Frontal cortex (tissue), 4 donors: Measurements from ENCODE around the gene ARHGAP19. TPM values are rescaled to one million over a fixed set of nuclear protein-coding genes. Genes with fewer than 3 reads are reported as not detected.
"Not testable (repeated sequence)": the region's sequence is repeated elsewhere in the genome, so short reads cannot be mapped to it uniquely, and the experiment has no call there.

Experiments used
- DNase-seq, 2 donors: peaks; one replicate each; pipeline ENCODE4 v3.0.0; 2012; ENCODE audit warnings: low spot score in 2 of 2
- FAIRE-seq: peaks from 2 replicates; lab custom pipeline; 2012; peaks lifted over from hg19 to GRCh38; lab: Jason Lieb, UNC
- total RNA-seq: library from RNA; depleted of rRNA; stranded (reverse); fragments of >200 nt; gene quantifications from one replicate; pipeline ENCODE4 v1.2.3, GENCODE V29; 2014
- donor health status: control.
- donor health status: control.
- donor health status: control.

Gene ARHGAP19
- total RNA-seq, 1 donor from 2014 or later = 7.7 TPM

DNA sequence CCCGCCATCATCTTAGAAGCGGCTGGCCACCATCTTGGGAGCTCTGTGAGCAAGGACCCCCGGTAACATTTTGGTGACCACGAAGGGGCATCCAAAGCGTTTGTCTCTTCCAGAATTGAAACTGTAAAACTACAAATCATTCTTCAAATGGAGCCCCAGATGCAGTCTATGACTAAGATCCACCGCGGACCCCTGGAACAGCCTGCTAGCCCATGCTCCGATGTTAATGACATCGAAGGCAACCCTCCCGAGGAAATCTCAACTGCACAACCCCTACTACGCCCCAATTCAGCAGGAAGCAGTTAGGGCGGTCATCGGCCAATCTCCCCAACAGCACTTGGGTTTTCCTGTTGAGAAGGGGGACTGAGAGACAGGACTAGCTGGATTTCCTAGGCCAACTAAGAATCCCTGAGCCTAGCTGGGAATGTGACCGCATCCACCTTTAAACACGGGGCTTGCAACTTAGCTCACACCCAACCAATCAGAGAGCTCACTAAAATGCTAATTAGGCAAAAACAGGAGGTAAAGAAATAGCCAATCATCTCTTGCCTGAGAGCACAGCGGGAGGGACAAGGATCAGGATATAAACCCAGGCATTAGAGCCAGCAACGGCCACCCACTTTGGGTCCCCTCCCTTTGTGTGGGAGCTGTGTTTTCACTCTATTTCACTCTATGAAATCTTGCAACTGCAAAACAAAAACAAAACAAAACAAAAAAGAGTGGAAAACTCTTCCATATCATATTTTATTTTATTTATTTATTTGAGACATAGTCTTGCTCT lies 1.7 kb downstream of the ARHGAP19 start:
- not testable (repeated sequence) for FAIRE-seq, DNase-seq

DNA sequence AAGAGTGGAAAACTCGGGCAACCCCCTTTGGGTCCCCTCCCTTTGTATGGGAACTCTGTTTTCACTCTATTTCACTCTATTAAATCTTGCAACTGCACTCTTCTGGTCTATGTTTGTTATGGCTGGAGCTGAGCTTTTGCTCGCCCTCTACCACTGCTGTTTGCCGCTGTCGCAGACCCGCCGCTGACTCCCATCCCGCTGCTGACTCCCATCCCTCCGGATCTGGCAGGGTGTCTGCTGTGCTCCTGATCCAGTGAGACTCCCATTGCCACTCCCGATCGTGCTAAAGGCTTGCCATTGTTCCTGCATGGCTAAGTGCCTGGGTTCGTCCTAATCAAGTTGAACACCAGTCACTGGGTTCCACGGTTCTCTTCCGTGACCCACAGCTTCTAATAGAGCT lies 2.4 kb downstream of the ARHGAP19 start:
- not testable (repeated sequence) for DNase-seq, FAIRE-seq

DNA sequence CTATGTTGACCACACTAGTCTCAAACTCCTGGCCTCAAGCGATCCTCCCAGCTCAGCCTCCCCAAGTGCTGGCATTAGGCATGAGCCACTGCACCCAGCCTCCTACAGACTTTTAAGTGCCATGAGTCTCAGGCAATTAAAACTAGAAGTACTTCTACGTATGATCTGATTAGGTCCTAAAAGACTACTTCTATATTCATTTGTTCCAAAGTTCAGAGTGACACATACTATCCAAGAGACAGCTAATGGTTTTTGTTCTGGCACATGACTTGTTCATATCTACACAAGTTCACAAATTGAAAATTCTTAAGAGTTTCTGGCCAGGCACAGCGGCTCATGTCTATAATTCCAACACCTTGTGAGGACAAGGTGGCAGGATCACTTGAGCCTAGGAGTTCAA lies 11.7 kb downstream of the ARHGAP19 start:
- no peak for FAIRE-seq
- DNase-seq = no peak

DNA sequence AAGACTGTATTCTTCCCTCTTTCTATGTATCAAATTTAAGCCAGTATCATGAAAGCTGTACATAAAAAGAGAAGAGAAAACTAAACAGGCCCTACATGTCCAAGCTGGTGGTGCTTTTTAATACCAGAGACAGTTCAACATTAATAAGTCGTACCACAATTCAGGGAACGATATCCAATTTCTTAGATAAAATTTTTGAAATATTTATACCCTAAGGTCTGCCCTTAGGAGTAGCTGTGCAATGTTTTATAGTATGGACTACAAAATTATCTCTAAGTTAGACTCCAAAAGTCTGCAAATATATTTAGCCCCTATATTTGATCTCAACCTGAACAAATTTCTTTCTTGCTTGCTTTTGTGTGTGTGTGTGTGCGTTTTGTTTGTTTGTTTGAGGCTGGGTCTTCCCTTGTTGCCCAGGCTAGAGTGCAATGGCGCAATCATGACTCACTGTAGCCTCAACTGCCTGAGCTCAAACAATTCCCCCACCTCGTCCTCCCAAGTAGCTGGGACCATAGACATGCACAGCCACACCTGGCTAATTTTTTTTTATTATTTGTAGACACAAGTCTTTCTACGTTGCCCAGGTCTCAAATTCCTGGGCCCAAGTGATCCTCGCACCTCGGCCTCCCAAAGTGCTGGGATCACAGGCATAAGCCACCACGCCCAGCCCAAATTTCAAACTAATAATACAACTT lies 13.2 kb downstream of the ARHGAP19 start:
- DNase-seq (no peak), FAIRE-seq (no peak)

DNA sequence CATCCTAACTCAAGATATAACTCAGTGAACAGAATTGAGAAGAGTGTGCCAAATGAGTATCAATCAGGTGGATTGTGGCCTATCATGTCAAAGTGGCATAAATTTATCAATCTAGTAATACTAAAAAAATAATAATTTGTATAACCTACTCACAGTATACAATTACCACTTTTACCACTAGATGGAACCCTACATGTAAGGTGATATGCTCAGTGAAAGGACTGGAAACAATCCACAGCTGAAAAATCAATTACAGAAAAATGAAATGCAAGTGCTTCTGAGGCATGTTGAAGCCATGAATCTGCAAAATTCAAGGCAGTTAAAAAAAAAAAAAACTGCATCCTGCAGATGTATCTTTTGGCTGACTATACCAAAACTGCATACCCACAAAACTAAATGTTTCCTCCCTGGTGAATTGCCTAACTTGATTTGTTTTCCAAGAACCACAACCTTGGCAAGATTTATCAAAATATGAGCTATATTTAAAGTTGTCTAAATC lies 13.9 kb downstream of the ARHGAP19 start:
- DNase-seq (peak in 1 of 2 donors; percentile 34), FAIRE-seq (peak; percentile 33)

DNA sequence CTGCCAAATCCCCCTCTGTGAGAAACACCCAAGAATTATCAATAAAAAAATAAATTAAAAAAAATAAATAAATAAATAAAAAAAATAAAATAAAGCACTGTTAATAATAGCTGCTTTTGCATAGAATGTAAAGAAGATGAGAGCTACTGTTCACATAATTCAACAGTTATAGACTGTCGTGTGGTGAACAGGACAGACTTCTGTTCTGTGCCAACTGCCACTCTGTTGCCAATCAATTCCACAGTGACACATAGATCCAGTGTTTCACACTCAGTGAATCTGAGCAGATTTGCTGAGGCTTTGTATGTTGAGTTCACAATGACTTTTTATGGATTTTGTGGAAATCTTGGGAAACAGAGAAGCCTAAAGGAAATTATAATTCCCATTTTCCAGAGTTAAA lies 14.9 kb downstream of the ARHGAP19 start:
- no peak for FAIRE-seq
- DNase-seq = no peak

DNA sequence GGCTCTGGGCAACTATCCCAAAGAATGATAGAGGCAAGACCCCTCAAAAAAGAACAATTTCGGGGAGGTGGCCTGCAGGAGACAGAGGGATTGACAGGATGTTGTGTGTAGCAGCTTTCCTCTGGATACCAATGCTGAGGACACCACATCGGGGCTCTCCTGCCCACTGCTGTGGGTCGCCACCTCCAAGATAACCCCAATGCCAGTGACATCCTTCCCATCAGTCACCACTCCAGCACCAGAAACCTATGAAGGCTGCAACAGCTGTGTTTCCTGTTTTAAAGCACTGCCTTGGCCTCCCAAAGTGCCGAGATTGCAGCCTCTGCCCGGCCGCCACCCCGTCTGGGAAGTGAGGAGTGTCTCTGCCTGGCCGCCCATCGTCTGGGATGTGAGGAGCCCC lies 17.6 kb downstream of the ARHGAP19 start:
- FAIRE-seq = no peak
- DNase-seq = no peak

DNA sequence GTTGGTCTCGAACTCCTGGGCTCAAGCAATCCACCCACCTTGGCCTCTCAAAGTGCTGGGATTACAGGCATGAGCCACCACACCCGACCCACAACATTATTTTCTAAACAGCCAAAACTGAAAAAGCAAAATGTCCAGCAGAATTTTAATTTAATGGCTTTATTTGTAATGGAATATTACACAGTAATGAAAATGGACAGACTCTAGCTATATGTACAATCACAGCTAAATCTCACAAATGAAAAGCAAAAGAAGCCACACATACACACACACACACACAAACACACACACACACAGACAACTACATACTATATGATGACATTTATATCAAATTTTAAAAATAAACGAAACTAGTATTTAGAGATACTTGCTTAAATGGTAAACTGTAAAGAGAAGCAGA lies 18.7 kb downstream of the ARHGAP19 start:
- FAIRE-seq = no peak
- DNase-seq = no peak

DNA sequence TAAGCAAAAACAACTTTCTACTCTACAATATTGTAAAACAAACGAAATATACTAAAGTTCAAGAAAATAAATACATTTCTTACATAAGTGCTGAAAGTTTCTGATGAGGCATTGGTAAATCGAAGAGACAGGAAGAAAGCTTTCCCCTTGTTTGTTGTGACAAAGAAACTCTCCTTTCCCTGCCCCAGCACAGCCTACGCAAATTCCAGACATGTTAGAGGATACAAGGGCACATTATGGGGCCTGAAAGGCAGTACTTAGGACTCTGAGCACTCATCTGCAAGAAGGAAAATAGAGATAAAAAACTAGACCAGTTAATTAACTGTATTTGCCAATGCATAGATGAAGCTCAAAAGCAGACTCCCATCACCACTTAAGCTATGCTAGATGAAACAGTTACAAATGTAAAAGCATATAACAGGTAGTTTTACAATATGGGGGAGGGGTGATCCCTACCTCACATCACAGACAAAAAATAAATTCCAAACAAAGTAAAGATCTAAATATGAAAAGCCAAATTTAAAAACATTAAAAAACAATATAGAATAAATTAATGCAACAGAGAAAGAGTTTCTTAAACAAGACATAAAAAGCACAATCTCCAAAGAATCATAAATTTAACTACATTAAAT lies 21.8 kb downstream of the ARHGAP19 start:
- DNase-seq (no peak), FAIRE-seq (no peak)

DNA sequence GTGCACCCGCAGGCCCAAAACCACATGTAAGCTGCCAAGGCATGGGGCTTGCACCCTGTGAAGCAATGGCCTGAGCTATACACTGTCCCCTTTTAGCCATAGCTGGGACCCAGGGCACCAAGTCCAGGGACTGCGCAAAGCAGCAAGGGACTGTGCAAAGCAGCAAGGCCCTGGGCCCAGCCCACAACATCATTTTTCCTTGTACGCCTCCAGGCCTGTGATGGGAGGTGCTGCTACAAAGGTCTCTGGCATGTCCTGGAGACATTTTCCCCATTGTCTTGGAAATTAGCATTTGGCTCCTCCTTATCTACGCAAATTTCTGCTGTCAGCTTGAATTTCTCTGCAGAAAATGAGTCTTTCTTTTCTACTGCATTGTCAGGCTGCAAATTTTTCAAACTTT lies 24.8 kb downstream of the ARHGAP19 start:
- no peak for FAIRE-seq
- no peak for DNase-seq

DNA sequence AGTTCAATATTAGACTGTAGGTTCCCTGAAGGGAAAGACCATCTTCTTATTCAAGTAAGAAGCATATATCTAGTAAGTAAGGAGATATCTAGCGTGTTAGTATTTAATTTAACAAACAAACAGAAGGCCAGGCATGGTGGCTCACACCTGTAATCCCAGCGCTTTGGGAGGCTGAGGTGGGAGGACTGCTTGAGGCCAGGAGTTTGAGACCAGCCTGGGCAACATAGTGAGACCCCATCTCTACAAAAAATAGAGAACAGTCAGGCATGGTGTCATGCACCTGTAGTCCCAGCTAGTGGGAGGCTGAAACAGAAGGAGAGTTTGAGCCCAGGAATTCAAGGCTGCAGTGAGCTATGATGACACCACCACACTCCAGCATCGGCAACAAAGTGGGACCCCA lies 27.3 kb downstream of the ARHGAP19 start:
- not testable (repeated sequence) for FAIRE-seq

DNA sequence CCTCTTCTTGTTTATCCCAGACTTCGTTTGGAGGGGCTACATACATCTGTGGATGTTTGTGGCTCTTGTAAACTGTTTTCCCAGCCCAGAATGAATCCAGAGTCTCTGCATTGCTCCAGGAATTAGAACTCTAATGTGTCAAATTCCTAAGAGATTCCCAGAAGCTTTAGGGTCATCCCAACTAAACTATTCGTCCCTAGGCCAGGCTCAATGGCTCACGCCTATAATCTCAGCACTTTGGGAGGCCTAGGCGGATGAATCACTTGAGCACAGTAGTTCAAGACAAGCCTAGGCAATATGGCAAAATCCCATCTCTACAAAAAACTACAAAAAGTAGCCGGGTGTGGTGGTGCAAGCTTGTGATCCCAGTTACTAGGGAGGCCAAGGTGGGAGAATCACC lies 28.5 kb downstream of the ARHGAP19 start:
- no peak for FAIRE-seq
- DNase-seq = no peak

More for the DNA sequence above, 27.3 kb downstream of the ARHGAP19 start:
- not testable (repeated sequence) for DNase-seq

DNA sequence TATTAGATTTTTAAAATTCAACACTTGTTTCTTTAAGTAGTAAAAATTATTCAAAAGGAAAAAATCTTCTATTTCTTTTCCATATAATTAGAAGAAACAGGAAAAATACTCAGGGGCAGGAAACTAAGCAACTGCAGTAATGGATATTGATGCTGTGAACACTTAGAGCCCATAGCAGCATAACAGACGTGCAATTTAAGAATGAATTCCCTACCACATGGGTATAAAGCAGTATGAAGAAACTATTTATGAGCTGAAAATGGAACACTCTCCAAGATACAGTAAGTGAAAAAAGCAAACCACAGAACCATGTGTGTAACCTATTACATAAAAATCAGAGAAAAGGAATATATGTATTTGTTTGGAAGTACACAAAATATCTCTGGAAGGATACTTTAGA lies 30.8 kb downstream of the ARHGAP19 start:
- DNase-seq (no peak), FAIRE-seq (no peak)

DNA sequence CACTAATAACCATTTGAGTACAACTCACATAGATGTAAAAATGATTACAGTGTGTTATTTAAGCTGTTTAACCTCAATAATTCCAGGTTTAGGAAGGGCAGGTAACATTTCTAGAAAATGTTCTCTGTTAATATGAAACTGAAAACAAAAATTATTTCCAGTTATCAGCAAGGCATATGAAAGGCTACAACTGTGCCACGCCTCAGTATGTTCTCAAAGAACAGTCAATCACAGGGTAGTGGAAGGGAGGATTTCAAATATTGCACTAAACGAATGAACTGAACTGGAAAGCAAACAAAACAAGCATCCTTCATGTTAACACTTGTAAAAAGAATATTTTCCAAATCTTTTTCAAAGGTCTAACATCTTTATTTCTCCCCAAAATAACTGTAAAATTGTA lies 31.3 kb downstream of the ARHGAP19 start:
- FAIRE-seq = no peak
- no peak for DNase-seq

DNA sequence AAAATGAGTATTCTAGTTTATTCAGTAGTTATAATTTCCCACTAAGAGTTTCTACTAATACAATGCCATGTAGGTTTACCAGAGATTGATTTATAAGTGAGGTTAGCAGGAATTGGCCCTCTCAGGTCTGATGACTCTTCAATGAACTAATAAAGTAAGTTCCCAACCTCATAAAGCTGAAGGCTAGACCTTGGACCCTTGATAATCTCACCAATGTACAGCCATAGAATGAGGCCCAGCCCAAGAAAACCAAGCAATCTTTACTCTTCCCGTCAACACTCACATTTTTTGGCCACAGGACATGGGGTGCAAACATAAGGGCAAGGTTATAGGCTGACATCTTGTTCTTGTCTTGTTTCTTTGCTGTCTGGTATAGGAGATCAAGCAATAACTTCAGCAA lies 33.3 kb downstream of the ARHGAP19 start:
- DNase-seq = no peak
- no peak for FAIRE-seq

DNA sequence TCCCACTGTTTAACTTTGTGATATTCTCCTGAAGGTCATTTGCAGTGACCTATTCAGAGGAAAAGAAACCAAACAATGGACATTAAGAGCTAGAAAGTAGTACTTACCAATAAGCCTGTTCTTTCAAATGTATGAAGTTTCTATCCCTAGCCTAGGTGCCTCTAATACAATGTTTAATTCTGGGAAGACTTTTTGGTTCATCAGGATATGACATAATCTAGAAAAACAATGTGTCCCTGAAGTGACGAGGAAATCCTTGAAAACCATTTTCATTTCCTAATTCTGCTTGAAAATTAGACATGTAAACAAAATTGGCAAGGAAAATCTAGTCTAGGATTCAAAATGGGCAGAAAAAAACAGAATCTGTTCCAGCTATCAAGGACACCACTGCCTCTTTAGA lies 36.1 kb downstream of the ARHGAP19 start:
- DNase-seq (no peak), FAIRE-seq (no peak)

DNA sequence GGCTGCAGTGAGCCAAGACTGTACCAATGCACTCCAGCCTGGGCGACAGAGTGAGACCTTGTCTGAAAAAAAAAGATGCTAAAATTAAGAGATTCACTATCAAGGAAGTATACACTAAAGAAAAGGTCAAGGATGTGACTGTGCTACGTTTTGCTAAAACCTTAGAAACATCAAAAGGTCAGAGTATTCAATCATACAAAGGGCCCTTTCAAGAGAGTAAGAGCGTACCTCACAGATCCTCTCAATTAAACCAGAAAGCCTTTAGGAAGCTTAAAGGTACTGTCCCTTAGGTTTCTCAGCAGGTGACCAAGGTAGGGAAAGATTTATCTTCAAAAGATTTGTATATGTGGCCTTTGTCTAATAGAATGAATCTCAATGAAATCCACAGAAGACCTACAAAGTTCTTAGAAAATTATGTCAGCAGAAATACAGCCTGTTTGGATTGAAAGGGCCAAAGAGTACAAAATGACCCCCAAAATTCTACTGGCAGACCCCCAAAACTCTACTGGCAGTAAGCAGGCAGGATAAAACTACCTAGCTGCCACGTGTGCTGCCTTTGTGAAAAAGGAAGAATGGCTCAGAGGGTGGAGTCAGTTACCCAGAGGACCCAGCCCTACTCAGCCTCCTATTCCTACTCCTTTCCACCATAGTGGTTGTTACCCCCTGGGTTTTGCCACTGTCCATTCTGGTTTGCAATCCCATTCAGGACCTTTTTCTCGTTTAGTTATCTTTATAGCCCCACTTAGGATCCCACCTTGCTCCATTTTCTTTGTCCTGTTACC lies 36.7 kb downstream of the ARHGAP19 start:
- DNase-seq (no peak), FAIRE-seq (no peak)

DNA sequence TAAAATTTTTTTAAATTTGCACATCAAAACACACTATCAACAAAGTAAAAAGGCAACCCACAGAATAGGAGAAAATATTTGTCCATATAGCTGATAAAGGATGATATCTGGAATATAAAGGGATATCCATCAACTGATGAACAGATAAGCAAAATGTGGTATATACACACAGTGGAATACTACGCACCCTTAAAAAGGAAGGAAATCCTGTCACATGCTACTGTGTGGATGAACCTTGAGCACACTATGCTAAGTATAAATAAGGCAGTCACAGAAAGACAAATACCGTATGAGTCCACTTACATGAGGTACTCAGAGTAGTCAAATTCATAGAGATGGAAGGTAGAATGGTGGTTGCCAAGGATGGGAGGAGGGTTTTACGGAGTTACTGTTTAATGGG lies 37.7 kb downstream of the ARHGAP19 start:
- DNase-seq = no peak
- FAIRE-seq = no peak

DNA sequence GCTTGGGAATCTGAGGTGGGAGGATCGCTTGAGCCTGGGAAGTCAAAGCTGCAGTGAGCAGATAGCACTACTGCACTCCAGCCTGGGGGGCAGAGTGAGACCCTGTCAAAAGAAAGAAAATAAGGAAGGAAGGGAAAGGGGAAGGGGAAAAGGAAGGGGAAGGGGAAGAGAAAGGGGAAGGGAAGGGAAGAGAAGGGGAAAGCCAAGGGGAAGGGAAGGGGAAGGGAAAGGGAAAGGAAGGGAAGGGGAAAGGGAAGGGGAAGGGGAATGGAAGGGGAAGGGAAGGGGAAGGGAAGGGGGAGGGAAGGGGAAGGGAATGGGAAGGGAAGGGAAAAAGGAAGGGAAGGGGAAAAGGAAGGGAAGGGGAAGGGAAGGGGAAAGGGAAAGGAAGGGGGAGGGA lies 41.5 kb downstream of the ARHGAP19 start:
- FAIRE-seq (no peak), DNase-seq (no peak)

DNA sequence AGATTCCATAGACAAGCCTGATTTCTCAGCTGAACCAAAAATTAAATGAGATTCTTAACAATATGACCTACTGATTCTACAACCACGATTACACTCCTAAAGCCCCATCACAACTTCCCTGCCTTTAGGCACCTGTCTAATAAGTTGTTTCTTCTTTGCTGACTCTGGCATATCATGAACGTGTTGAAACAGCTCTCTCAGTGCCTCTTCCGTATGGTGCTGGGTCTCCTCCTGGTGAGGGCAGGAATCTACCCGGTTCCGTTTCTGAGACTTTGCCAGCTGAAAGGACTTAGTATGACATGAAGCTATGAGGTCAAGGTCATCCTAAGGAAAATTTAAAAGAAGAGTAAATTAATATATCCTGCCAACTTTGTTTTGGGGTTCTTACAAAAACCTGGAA lies 48.6 kb downstream of the ARHGAP19 start:
- DNase-seq (no peak), FAIRE-seq (no peak)
